OCI-LY1 (cell line): ENCODE data around the gene FGF21.
"Not testable (repeated sequence)": the region's sequence is repeated elsewhere in the genome, so short reads cannot be mapped to it uniquely, and the experiment has no call there.

Experiments
- H2AFZ ChIP-seq: fragments of 200-600 bp; sonication (generic), shearing (Covaris generic); 2 replicates; pipeline ENCODE4 v1.6.0; 2014; ENCODE audit warnings: antibody characterized with exemption, mild to moderate bottlenecking, low read length
- H3F3A ChIP-seq: fragments of 200-600 bp; sonication (generic), shearing (Covaris generic); 2 replicates; pipeline ENCODE4 v1.6.0; 2014; ENCODE audit warnings: mild to moderate bottlenecking, antibody characterized with exemption, low read length, moderate library complexity; ENCODE audit not compliant: insufficient read depth
- H3K27ac ChIP-seq: fragments of 200-600 bp; sonication (generic); 2 replicates; pipeline ENCODE4 v1.5.1; 2014; ENCODE audit warnings: low read length, mixed run types, mild to moderate bottlenecking, low read depth; ENCODE audit not compliant: poor library complexity, severe bottlenecking
- H3K27me3 ChIP-seq: fragments of 200-600 bp; sonication (generic); 2 replicates; pipeline ENCODE4 v1.6.0; 2014; ENCODE audit warnings: antibody characterized with exemption, mild to moderate bottlenecking, low read length, moderate library complexity; ENCODE audit not compliant: insufficient read depth
- H3K36me3 ChIP-seq: fragments of 200-600 bp; sonication (generic); 2 replicates; pipeline ENCODE4 v1.6.1; 2014; ENCODE audit warnings: mild to moderate bottlenecking, antibody characterized with exemption, low read length, moderate library complexity, mixed read lengths; ENCODE audit not compliant: insufficient read depth
- H3K4me1 ChIP-seq: fragments of 200-600 bp; sonication (generic); 2 replicates; pipeline ENCODE4 v1.5.1; 2014; ENCODE audit warnings: mild to moderate bottlenecking, low read length, moderate library complexity; ENCODE audit not compliant: insufficient read depth, severe bottlenecking
- H3K4me2 ChIP-seq: fragments of 200-600 bp; sonication (generic), shearing (Covaris generic); 2 replicates; pipeline ENCODE4 v1.6.1; 2014; ENCODE audit warnings: low read length
- H3K4me3 ChIP-seq: fragments of 200-600 bp; sonication (generic); 2 replicates; pipeline ENCODE4 v1.5.1; 2014; ENCODE audit warnings: low read length, low read depth, mild to moderate bottlenecking, mixed read lengths; ENCODE audit not compliant: poor library complexity, severe bottlenecking
- H3K79me2 ChIP-seq: fragments of 200-600 bp; shearing (Covaris generic); 2 replicates; pipeline ENCODE4 v1.6.1; 2016; ENCODE audit warnings: mixed run types, low read length, mixed read lengths; ENCODE audit not compliant: insufficient read depth
- H3K9ac ChIP-seq: fragments of 200-600 bp; sonication (generic), shearing (Covaris generic); 2 replicates; pipeline ENCODE4 v1.6.1; 2014; ENCODE audit warnings: mild to moderate bottlenecking, low read length, mixed read lengths
- H3K9me2 ChIP-seq: fragments of 200-600 bp; sonication (generic), shearing (Covaris generic); 2 replicates; pipeline ENCODE4 v1.6.1; 2014; ENCODE audit warnings: low read depth, mild to moderate bottlenecking, low read length, mixed read lengths
- H3K9me3 ChIP-seq: fragments of 200-600 bp; shearing (Covaris generic); 2 replicates; pipeline ENCODE4 v1.6.1; 2014; ENCODE audit warnings: low read length, mixed read lengths
- H4K20me1 ChIP-seq: fragments of 200-600 bp; sonication (generic), shearing (Covaris generic); 2 replicates; pipeline ENCODE4 v1.6.0; 2016; ENCODE audit warnings: mild to moderate bottlenecking, low read length; ENCODE audit not compliant: insufficient read depth
- EZH2 ChIP-seq: fragments of 200-600 bp; sonication (generic), shearing (Covaris generic); IDR thresholded peaks from 2 replicates; pipeline ENCODE4 v1.8.0; 2017; ENCODE audit warnings: borderline replicate concordance, mixed run types, mild to moderate bottlenecking, antibody characterized with exemption, low read length, moderate library complexity, mixed read lengths
- TF ChIP-seq, protein P1 (sequence below): fragments of 200-600 bp; sonication (generic), shearing (Covaris generic); IDR thresholded peaks from 2 replicates; pipeline ENCODE4 v1.5.1; 2017; ENCODE audit warnings: mild to moderate bottlenecking, antibody characterized with exemption, low read length, moderate library complexity, mixed read lengths

The FGF21 gene

GRCh38 chr19:48760504-48761205, 5.3 kb downstream of the FGF21 start:
- H3K9me3 ChIP-seq, result no peaks in the 10 kb centered on the region
- no peak overlapping the region for H2AFZ ChIP-seq
- H3K4me2 ChIP-seq, result no peak overlapping the region

GRCh38 chr19:48765816-48766215, 10.5 kb downstream of the FGF21 start:
- H3K27ac ChIP-seq, H3K4me2 ChIP-seq, H3F3A ChIP-seq, H3K9ac ChIP-seq, H3K36me3 ChIP-seq, H3K9me2 ChIP-seq, H3K4me1 ChIP-seq, H3K4me3 ChIP-seq, H2AFZ ChIP-seq, H4K20me1 ChIP-seq, H3K27me3 ChIP-seq, H3K79me2 ChIP-seq, H3K9me3 ChIP-seq: not testable (repeated sequence)

More at GRCh38 chr19:48760504-48761205, 5.3 kb downstream of the FGF21 start:
- H3K9ac ChIP-seq, result no peak overlapping the region
- no peaks in the 10 kb centered on the region for H3K27me3 ChIP-seq
- no peaks in the 10 kb centered on the region for H4K20me1 ChIP-seq
- H3K79me2 ChIP-seq, result no peaks in the 10 kb centered on the region
- TF ChIP-seq, protein P1, sequence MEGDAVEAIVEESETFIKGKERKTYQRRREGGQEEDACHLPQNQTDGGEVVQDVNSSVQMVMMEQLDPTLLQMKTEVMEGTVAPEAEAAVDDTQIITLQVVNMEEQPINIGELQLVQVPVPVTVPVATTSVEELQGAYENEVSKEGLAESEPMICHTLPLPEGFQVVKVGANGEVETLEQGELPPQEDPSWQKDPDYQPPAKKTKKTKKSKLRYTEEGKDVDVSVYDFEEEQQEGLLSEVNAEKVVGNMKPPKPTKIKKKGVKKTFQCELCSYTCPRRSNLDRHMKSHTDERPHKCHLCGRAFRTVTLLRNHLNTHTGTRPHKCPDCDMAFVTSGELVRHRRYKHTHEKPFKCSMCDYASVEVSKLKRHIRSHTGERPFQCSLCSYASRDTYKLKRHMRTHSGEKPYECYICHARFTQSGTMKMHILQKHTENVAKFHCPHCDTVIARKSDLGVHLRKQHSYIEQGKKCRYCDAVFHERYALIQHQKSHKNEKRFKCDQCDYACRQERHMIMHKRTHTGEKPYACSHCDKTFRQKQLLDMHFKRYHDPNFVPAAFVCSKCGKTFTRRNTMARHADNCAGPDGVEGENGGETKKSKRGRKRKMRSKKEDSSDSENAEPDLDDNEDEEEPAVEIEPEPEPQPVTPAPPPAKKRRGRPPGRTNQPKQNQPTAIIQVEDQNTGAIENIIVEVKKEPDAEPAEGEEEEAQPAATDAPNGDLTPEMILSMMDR, result no peak
- H3K27ac ChIP-seq, result no peak overlapping the region
- H3K4me1 ChIP-seq, result no peaks in the 10 kb centered on the region
- no peak overlapping the region for H3K4me3 ChIP-seq
- H3K36me3 ChIP-seq, result no peaks in the 10 kb centered on the region
- H3F3A ChIP-seq, result no peaks in the 10 kb centered on the region
- H3K9me2 ChIP-seq, result no peaks in the 10 kb centered on the region

DNA sequence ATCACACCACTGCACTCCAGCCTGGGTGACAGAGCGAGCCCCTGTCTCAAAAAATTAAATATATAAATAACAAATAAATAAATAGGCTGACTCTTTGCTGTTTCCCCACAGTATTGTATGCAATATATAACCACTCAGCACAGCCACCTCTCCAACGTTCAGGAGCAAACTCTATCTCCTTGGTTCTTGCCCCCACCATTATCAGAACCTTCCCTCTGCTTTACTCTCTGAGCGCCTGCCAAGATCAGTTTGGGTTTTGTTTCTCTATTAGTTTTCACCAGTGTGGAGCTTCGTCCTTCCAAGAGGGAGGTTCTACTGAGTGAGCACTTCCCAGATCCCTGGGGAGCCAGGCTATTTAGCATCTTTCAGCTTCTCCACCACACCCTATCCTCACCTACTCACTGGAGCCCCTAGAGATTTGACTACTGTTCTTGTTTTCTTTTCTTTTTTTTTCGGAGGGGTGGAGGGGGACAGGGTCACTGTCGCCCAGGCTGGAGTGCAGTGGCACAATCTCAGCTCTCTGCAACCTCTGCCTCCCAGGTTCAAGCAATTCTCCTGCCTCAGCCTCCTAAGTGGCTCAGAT, 12.9 kb downstream of the FGF21 start:
- not testable (repeated sequence) for H3K79me2 ChIP-seq, H3K27me3 ChIP-seq, H3K4me2 ChIP-seq

DNA sequence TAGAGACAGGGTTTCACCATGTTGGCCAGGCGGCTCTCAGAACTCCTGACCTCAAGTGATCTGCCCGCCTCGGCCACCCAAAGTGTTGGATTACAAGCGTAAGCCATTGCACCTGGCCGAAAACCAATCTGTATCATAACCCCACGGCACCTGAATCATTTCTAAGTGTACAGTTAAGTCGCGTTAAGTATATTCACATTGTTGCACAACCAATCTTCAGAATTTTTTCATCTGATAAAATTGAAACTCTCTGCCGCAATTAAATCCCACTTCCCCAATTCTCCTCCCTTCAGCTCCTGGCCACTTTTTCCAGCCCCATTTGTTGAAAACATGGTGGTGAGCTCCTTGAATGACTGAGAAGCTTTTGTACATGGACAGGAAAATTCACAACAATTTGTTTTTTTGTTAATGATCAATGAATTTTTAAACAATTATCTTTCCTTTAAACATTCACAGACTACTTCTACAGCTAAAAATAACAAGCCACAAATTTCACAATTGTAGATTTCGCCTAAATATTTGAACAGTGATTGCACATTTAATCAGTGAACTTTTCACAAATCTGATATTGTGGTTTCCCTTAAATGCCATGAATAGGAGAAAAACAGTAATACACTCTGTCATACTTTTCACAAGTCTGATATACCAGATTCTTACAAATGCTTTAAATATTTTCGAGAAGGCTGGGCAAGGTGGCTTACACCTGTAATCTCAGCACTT, 13.8 kb downstream of the FGF21 start:
- H4K20me1 ChIP-seq, result no peaks in the 10 kb centered on the region
- H3K9ac ChIP-seq, result no peak overlapping the region
- H3F3A ChIP-seq, result no peaks in the 10 kb centered on the region
- no peaks in the 10 kb centered on the region; the same call in 1 of the 2 replicates for H3K27me3 ChIP-seq
- TF ChIP-seq EZH2, result no peak
- TF ChIP-seq, protein P1, result no peak
- no peak overlapping the region for H2AFZ ChIP-seq
- no peak overlapping the region for H3K27ac ChIP-seq
- H3K4me3 ChIP-seq, result no peak overlapping the region
- H3K4me2 ChIP-seq, result no peak overlapping the region
- no peaks in the 10 kb centered on the region for H3K9me3 ChIP-seq
- no peaks in the 10 kb centered on the region for H3K36me3 ChIP-seq
- H3K4me1 ChIP-seq, result no peaks in the 10 kb centered on the region
- no peaks in the 10 kb centered on the region for H3K79me2 ChIP-seq
- H3K9me2 ChIP-seq, result no peaks in the 10 kb centered on the region

More for the DNA sequence above, 12.9 kb downstream of the FGF21 start:
- not testable (repeated sequence) for H2AFZ ChIP-seq, H3K9me3 ChIP-seq, H3K9ac ChIP-seq, H3K4me1 ChIP-seq, H3K27ac ChIP-seq, H3K9me2 ChIP-seq, H3K4me3 ChIP-seq, H3K36me3 ChIP-seq, H3F3A ChIP-seq, H4K20me1 ChIP-seq
